Ammon's horn (tissue), 1 donor: ENCODE measurements around the gene MRPL38.
"Not testable (repeated sequence)": the region's sequence is repeated elsewhere in the genome, so short reads cannot be mapped to it uniquely, and the experiment has no call there.

Source experiments
- DNase-seq: peaks from one replicate; pipeline ENCODE4 v3.0.0-alpha.2; 2016; ENCODE audit warnings: low spot score

Gene MRPL38

GRCh38 chr17:75876190-75876937, 28.3 kb downstream of the MRPL38 start:
- no peak for DNase-seq

GRCh38 chr17:75875940-75876189, 28.8 kb downstream of the MRPL38 start:
- DNase-seq: no peak

GRCh38 chr17:75875182-75875939, 29.3 kb downstream of the MRPL38 start:
- DNase-seq: no peak

- DNase-seq: no peak
Observed at GRCh38 chr17:75874323-75875181, 30.1 kb downstream of the MRPL38 start.

GRCh38 chr17:75873587-75874322, 30.9 kb downstream of the MRPL38 start:
- DNase-seq: no peak

- peak; percentile 60 for DNase-seq
Observed at GRCh38 chr17:75872434-75873351, 32.0 kb downstream of the MRPL38 start.

- not testable (repeated sequence) for DNase-seq
Observed at GRCh38 chr17:75870228-75870627, 34.5 kb downstream of the MRPL38 start.

- DNase-seq: peak; percentile 83
Observed at GRCh38 chr17:75869282-75870141, 35.2 kb downstream of the MRPL38 start.

- not testable (repeated sequence) for DNase-seq
Observed at GRCh38 chr17:75868730-75869281, 35.9 kb downstream of the MRPL38 start.

GRCh38 chr17:75865404-75866188, 39.1 kb downstream of the MRPL38 start:
- not testable (repeated sequence) for DNase-seq

- not testable (repeated sequence) for DNase-seq
Observed at GRCh38 chr17:75864887-75865286, 39.8 kb downstream of the MRPL38 start.

GRCh38 chr17:75864448-75864871, 40.2 kb downstream of the MRPL38 start:
- DNase-seq: no peak

- no peak for DNase-seq
Observed at GRCh38 chr17:75861927-75862317, 42.8 kb downstream of the MRPL38 start.

- DNase-seq: not testable (repeated sequence)
Observed at GRCh38 chr17:75859358-75859757, 45.3 kb downstream of the MRPL38 start.

GRCh38 chr17:75856062-75856756, 48.5 kb downstream of the MRPL38 start:
- DNase-seq: peak; percentile 62

GRCh38 chr17:75855310-75856061, 49.2 kb downstream of the MRPL38 start, which contains the start of gene WBP2:
Gene WBP2 (minus strand): TSS chr17:75855335. CDS start chr17:75855297, 38 bp downstream.
- DNase-seq: peak; percentile 100

GRCh38 chr17:75854881-75855309, 49.8 kb downstream of the MRPL38 start:
- no peak for DNase-seq
